Motor neuron (in vitro differentiated cells): ENCODE measurements around the gene PAMR1. TPM values are rescaled to one million over a fixed set of nuclear protein-coding genes. Genes with fewer than 3 reads are reported as not detected.
A peak's percentile ranks its signal among the peaks of the same experiment; 100 is the strongest.

Source experiments
- ATAC-seq, 8 experiments: fragments of 200-7000 bp; cut with Tn5 transposase; replicated peaks in 6 of 8; 2 replicates each; pipeline ENCODE4 v1.8.0; 2021; ENCODE audit warnings: mild to moderate bottlenecking in 8 of 8, moderate library complexity in 8 of 8
- H3K27ac ChIP-seq, 2 donors: fragments of 250-450 bp; sonication (Bioruptor Pico); 2 replicates each; pipeline ENCODE4 v1.9.0; 2021; ENCODE audit warnings: antibody characterized with exemption in 2 of 2, mild to moderate bottlenecking in 2 of 2, moderate library complexity in 1 of 2
- H3K4me1 ChIP-seq, 2 donors: fragments of 250-450 bp; sonication (Bioruptor Pico); replicated peaks in 1 of 2; 2 replicates each; pipeline ENCODE4 v1.6.1; 2021; ENCODE audit warnings: antibody characterized with exemption in 2 of 2, mild to moderate bottlenecking in 2 of 2, moderate library complexity in 1 of 2
- H3K4me3 ChIP-seq, 5 donors: fragments of 250-450 bp; sonication (Bioruptor Pico); 2 replicates each; pipeline ENCODE4 v1.9.0; 2021; ENCODE audit warnings: antibody characterized with exemption in 5 of 5, mild to moderate bottlenecking in 5 of 5, moderate library complexity in 4 of 5
- WGBS, 10 experiments: fragments of 450-650 bp; shearing (Covaris generic); methylation state at CpG; one replicate each; pipeline ENCODE4 v1.0.0; 2022; 5-methylcytosine and 5-hydroxymethylcytosine counted together
- in situ Hi-C, 9 experiments: fragments of 400-800 bp; cut with MboI; loops; one replicate each; pipeline ENCODE4 v1.15.0; 2021; ENCODE audit warnings: low sequenced_read_pairs in 9 of 9, low pct_unique_long_range_greater_than_20kb in 2 of 9; ENCODE audit not compliant: unreplicated experiment in 9 of 9
- total RNA-seq, 8 experiments: library from RNA; unstranded; fragments of 300-600 nt; gene quantifications; 2 replicates each; pipeline versions ENCODE4 v1.2.3 to v1.2.4, GENCODE V29; 2022

Gene PAMR1
- total RNA-seq, 8 experiments from 2014 or later: 0.11 to 476 (median 0.73) TPM; not detected in 2

- H3K27ac ChIP-seq: no peak overlapping the region
- ATAC-seq: peak in 4 of 8 experiments; percentile 50 to 94 (median 68)
- H3K4me1 ChIP-seq: peaks cover 0 to 4% of the 10 kb centered on the region in 2 donors
- H3K4me3 ChIP-seq: no peak overlapping the region
- 83 to 100% (median 100%) methylated on average over 1 of the region's 1 CpG; no CpG with 5 or more reads in 4 of the 10 experiments for WGBS, 10 experiments
- in situ Hi-C loops: loop anchor here in 1 of 9 experiments (25.0 kb wide), 1 partner anchor 1023 kb away; no protein-coding TSS in a partner anchor
Observed at GRCh38 chr11:35464308-35464707, 61.1 kb downstream of the PAMR1 start.

DNA sequence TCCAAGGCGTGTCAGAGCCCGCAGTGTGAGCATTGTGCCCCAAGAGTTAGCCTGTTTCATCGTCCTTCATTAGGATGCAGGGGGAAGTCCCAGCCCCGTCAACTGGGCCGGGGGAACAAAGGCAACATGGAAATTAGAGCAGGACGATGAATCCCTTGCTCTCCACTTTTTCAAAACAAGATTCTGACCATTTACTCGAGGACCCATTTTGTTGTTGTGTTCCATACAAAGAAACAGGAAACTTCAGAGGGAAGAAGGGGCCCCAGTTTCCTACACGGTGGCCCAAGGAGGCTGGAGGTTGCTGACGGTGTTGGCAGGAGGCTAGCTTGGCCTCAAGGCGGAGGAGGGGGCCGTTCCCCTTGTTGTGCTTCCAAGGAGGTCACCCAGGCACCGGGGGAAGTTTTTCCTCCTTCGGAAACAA is 62.1 kb downstream of the PAMR1 start:
- H3K4me3 ChIP-seq: no peak overlapping the region
- ATAC-seq: peak in 4 of 8 experiments; percentile 33 to 45 (median 39)
- peaks cover 0 to 4% of the 10 kb centered on the region in 2 donors for H3K4me1 ChIP-seq
- in situ Hi-C loops: loop anchor here in 1 of 9 experiments (25.0 kb wide), 1 partner anchor 1024 kb away; no protein-coding TSS in a partner anchor
- WGBS, 10 experiments: 48 to 76% (median 60%) methylated on average over 1 to 6 of the region's 13 CpGs; no CpG with 5 or more reads in 2 of the 10 experiments
- H3K27ac ChIP-seq: no peak overlapping the region

DNA sequence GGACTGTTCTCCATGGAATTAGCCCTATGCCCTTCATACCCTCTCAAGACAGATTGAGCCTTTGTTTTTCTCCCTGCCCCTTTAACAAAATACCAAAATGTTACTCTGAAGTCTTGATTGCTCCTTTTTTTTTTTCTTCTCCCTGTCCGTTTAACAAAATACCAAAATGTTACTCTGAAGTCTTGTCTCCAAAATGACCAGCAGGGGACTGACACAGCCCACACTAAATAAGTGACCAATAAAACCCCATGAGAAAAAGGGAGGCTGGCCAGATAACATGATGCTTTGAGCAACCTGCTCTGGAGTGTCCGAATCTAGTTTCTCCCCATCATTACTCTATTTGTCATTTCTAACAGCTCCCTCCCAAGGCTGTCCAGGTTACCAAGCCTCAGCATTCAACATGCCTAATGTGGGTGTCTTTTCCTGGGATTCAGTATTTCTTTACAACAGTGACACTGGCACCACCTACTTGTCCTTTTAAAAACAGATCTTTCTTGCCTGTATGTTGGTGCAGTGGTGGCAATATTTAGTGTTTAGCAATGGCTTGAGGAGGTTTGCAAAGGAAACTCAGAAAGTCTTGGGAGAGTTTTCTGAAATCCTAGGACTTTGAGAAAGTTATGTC is 63.4 kb downstream of the PAMR1 start:
- Histone ChIP-seq H3K27ac (no peak overlapping the region), H3K4me1 (peaks cover 0 to 4% of the 10 kb centered on the region in 2 donors), H3K4me3 (no peak overlapping the region)
- peak in 1 of 8 experiments; percentile 56 for ATAC-seq
- in situ Hi-C loops: loop anchor here in 1 of 9 experiments (25.0 kb wide), 1 partner anchor 1025 kb away; no protein-coding TSS in a partner anchor
- WGBS, 10 experiments: 0 to 86% (median 70%) methylated on average over 1 to 2 of the region's 2 CpGs; no CpG with 5 or more reads in 2 of the 10 experiments

GRCh38 chr11:35459489-35459888 is 65.9 kb downstream of the PAMR1 start:
- ATAC-seq: peak in 1 of 8 experiments; percentile 53
- Histone ChIP-seq H3K4me3 (no peak overlapping the region), H3K4me1 (peaks cover 0 to 4% of the 10 kb centered on the region in 2 donors), H3K27ac (no peak overlapping the region)
- 80 to 100% (median 85%) methylated on average over 1 of the region's 1 CpG; no CpG with 5 or more reads in 5 of the 10 experiments for WGBS, 10 experiments
- in situ Hi-C loops: loop anchor here in 1 of 9 experiments (25.0 kb wide), 1 partner anchor 1028 kb away; no protein-coding TSS in a partner anchor

DNA sequence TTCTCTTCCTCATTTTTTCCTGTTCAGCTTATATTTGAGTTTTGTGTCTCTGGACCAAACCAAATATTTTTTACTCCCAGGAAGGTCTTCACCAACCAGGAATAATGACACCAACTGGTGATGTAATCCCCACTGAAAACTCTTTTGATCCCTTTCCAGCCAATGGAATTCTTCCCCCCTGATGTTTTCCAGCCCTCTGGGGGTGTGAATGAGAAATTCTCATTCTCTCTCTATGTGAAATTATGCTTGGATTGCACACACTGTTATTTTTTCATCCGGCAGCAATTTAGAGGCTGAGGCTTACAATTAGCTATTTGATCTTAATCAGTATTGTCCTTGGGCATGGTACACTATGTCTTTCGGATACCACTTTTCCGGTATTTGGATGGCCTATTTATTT is 66.6 kb downstream of the PAMR1 start:
- peak in 1 of 8 experiments; percentile 32 for ATAC-seq
- Histone ChIP-seq H3K4me3 (no peak overlapping the region), H3K4me1 (peaks cover 0 to 4% of the 10 kb centered on the region in 2 donors), H3K27ac (no peak overlapping the region)
- in situ Hi-C loops: loop anchor here in 1 of 9 experiments (25.0 kb wide), 1 partner anchor 1028 kb away; no protein-coding TSS in a partner anchor
- WGBS, 10 experiments: 0 to 100% (median 93%) methylated on average over 2 to 3 of the region's 3 CpGs; no CpG with 5 or more reads in 1 of the 10 experiments

DNA sequence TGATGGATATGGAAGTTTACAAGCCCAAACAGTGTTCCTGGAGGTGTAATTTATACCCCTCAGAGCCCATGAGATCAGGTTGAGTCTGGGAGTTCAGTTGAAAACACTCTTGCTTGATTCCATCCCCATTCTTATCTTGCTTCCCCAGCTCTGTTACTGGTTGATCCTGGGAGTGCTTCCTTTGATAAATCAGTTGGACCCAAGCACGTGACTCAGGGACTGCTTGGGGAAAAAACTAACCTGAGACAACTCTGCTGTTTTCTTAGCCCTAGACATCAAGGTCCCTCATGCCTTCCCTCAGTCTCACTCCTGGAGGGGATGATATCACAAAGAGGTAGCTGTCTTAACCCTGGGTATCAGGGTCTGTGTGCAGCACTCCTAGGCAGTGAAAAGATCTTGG is 71.1 kb downstream of the PAMR1 start:
- H3K4me3 ChIP-seq: no peak overlapping the region
- peaks cover 0 to 4% of the 10 kb centered on the region in 2 donors for H3K4me1 ChIP-seq
- ATAC-seq: no peak
- in situ Hi-C loops: loop anchor here in 1 of 9 experiments (25.0 kb wide), 1 partner anchor 1033 kb away; no protein-coding TSS in a partner anchor
- WGBS, 10 experiments: 63 to 70% methylated on average over 1 of the region's 1 CpG; no CpG with 5 or more reads in 8 of the 10 experiments
- no peak overlapping the region for H3K27ac ChIP-seq

DNA sequence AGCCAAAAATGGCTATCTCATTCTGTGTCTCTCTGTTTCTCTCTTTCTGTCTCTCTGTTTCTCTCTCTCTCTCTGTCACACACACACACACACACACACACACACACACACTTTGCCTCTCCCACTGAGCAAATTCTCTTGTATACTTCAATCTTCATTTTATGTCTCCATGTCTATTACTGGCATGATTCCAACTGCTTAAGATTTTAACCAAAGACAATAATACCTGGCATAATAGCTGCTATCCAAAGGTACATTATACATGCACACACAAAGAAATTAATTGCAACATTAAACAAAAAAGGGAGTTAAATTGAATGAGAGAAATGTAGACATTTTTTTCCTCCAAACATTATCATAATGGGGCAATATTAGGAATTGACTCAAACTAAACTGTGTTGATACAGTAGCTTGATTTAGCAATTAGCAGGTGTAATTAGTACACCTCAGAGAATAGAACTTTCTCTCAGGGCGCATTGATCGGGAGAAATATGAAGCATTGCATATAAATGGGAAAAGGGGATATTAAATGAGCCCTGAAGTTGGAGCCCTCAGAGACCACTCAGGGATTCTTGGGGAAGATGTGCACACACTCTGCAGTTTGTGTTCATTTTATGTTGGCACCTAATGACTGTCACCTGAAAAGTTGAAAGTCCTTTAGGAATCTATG is 88.7 kb downstream of the PAMR1 start:
- ATAC-seq: no peak
- 94 to 100% (median 100%) methylated on average over 1 to 2 of the region's 2 CpGs; no CpG with 5 or more reads in 5 of the 10 experiments for WGBS, 10 experiments
- no peak overlapping the region for H3K27ac ChIP-seq
- in situ Hi-C loops: no loop called here
- no peaks in the 10 kb centered on the region for H3K4me1 ChIP-seq
- H3K4me3 ChIP-seq: no peak overlapping the region

GRCh38 chr11:35433588-35433987 is 91.8 kb downstream of the PAMR1 start:
- no peak for ATAC-seq
- 0 to 100% (median 72%) methylated on average over 1 to 3 of the region's 3 CpGs; no CpG with 5 or more reads in 3 of the 10 experiments for whole genome bisulfite sequencing, 10 experiments
- in situ Hi-C loops: no loop called here
- no peak overlapping the region for H3K27ac ChIP-seq
- H3K4me3 ChIP-seq: no peak overlapping the region
- H3K4me1 ChIP-seq: no peaks in the 10 kb centered on the region

DNA sequence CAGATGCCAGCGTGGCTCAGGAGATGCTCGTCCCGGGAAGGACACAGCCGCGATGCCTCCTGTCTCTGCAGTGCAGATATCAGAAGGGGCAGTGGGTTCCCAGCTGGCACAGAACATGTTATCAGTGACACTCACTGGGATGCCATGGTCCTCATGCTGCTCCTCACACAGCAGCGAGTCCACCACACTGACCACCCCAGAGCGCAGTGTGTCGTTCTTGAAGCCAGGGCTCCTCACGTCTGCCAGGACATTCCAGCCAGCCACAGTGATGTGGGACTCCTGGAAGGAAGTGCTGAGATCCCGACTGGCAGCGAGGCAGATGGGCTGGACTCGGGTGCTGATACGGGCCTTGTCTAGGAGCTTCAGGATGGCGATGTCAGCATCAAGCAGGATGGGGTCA is 93.0 kb downstream of the PAMR1 start:
- in situ Hi-C loops: no loop called here
- peaks cover 0 to 2% of the 10 kb centered on the region in 2 donors for H3K4me1 ChIP-seq
- 87 to 100% (median 91%) methylated on average over 2 to 12 of the region's 14 CpGs; no CpG with 5 or more reads in 6 of the 10 experiments for WGBS, 10 experiments
- no peak overlapping the region for H3K27ac ChIP-seq
- H3K4me3 ChIP-seq: no peak overlapping the region
- no peak for ATAC-seq

- Histone ChIP-seq H3K4me1 (peaks cover 15 to 24% of the 10 kb centered on the region in 2 donors), H3K4me3 (no peak overlapping the region), H3K27ac (no peak overlapping the region)
- 0 to 67% (median 38%) methylated on average over 1 to 3 of the region's 3 CpGs for WGBS, 10 experiments
- in situ Hi-C loops: no loop called here
- ATAC-seq: no peak
Observed at GRCh38 chr11:35427071-35427470, 98.3 kb downstream of the PAMR1 start.

- ATAC-seq: peak in 2 of 8 experiments; percentile 10 to 13
- H3K27ac ChIP-seq: peak overlapping the region in 1 of 2 donors; percentile 57
- in situ Hi-C loops: no loop called here
- WGBS, 10 experiments: 40 to 100% (median 91%) methylated on average over 1 of the region's 1 CpG; no CpG with 5 or more reads in 3 of the 10 experiments
- no peak overlapping the region for H3K4me3 ChIP-seq
- peaks cover 15 to 24% of the 10 kb centered on the region in 2 donors for H3K4me1 ChIP-seq
Observed at GRCh38 chr11:35426351-35426750, 99.1 kb downstream of the PAMR1 start.

DNA sequence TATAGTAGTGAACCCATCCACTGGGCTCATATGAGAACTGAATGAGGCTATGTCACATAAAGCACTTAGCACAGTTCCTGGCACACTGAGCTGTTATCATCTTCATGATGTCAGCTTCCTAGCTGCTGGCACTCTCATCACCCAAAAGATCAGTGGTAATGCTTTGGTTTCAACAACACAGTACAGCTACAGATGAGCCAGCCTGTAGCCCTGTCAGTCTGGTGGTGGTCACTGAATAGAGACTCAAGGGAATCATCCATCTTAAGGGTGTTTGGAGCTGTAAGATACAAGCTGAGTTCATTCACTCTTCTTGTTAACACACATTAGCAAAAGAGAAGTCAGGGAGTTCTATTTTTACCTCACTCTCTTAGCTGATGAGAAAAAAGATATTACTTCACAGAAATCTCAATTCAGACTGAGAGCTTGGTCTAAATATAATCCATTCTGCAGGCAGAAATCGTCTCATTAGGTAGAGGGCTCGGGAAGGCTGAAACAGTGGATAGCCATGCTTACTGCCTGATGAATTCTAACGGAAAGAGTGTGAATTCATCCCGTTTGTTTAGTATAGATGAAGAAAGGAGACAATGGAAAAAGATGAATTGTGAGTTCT is 99.7 kb downstream of the PAMR1 start:
- peak in 5 of 8 experiments; percentile 93 to 97 (median 96) for ATAC-seq
- in situ Hi-C loops: no loop called here
- Histone ChIP-seq H3K4me3 (no peak overlapping the region), H3K4me1 (peaks cover 15 to 26% of the 10 kb centered on the region in 2 donors), H3K27ac (peak overlapping the region in 1 of 2 donors; percentile 57)
- WGBS, 10 experiments: 22 to 85% (median 42%) methylated on average over 2 to 4 of the region's 4 CpGs; no CpG with 5 or more reads in 1 of the 10 experiments
